GM12872 (cell line): ENCODE data around the gene DHRS1.

ENCODE experiments used
- TF ChIP-seq, protein P1 (sequence below): IDR thresholded peaks from 3 replicates; pipeline ENCODE4 v1.5.1; 2011; ENCODE audit warnings: low read depth, mild to moderate bottlenecking, low read length, moderate library complexity; ENCODE audit not compliant: insufficient read depth

The DHRS1 gene

GRCh38 chr14:24316597-24316950, 17.0 kb upstream of the DHRS1 start:
- TF ChIP-seq, protein P1, sequence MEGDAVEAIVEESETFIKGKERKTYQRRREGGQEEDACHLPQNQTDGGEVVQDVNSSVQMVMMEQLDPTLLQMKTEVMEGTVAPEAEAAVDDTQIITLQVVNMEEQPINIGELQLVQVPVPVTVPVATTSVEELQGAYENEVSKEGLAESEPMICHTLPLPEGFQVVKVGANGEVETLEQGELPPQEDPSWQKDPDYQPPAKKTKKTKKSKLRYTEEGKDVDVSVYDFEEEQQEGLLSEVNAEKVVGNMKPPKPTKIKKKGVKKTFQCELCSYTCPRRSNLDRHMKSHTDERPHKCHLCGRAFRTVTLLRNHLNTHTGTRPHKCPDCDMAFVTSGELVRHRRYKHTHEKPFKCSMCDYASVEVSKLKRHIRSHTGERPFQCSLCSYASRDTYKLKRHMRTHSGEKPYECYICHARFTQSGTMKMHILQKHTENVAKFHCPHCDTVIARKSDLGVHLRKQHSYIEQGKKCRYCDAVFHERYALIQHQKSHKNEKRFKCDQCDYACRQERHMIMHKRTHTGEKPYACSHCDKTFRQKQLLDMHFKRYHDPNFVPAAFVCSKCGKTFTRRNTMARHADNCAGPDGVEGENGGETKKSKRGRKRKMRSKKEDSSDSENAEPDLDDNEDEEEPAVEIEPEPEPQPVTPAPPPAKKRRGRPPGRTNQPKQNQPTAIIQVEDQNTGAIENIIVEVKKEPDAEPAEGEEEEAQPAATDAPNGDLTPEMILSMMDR: no peak

- TF ChIP-seq, protein P1: no peak
These were observed 16.4 kb upstream of the DHRS1 start for GRCh38 chr14:24315807-24316596.

DNA sequence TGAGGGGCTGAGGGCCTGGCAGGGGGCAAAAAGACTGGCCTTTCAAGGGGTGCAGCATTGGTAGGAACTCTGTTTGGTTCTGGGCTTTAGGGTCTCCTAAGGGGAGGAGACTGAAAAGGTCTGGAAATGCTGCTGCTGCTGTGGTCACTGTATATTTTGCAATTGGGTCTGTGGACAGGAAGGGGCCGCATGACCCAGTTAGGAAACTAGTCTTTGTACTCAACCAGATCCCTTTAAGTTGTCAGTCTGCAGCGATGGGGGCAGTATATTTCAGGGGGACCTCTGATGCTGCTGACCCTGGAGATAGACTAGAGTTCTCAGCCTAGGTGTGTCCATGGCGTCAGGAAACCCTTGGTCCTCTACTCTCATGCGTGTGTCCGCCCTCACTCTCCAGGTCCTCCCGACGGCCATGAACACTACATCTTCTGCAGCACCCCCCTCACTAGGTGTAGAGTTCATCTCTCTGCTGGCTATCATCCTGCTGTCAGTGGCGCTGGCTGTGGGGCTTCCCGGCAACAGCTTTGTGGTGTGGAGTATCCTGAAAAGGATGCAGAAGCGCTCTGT, 15.7 kb upstream of the DHRS1 start:
- TF ChIP-seq, protein P1: no peak

DNA sequence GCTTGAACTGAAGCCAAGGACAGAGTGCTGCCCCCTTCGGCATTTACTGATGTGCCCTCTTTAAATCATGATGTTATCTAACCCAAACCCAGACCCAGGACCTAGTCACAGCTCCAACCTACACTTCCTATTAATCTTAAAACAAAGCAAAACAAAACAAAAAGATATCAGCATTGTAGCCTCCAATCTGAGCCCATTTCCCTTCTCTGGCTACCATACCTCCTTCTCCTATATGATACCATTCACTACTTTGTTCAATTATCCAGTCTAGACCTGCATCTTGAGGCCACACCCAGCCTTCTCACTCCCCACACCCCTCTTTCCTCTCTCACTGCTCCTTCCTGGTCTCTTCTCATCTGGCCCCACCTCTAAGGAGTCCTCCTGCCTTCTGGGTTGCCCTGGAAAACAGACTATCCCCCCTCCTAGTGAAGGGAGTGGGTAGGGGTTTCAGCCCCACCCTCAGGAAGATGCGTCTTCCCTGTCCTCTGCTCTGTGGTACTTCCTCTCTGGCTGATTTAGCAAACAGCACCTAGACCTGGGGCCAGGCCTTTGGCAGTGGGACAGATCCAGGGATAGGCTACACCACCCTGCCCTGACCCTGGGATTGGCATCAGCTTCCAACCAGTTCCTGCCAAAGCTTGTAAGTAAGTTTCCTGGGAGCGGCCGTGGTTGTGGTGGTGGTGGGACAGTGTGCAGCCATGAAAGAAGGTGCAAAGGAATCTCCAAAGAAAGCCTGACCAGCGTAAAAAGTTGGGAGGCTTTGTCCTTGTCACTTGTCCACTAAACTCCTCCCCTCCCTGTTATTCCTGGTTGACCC, 15.0 kb upstream of the DHRS1 start:
- TF ChIP-seq, protein P1: no peak

DNA sequence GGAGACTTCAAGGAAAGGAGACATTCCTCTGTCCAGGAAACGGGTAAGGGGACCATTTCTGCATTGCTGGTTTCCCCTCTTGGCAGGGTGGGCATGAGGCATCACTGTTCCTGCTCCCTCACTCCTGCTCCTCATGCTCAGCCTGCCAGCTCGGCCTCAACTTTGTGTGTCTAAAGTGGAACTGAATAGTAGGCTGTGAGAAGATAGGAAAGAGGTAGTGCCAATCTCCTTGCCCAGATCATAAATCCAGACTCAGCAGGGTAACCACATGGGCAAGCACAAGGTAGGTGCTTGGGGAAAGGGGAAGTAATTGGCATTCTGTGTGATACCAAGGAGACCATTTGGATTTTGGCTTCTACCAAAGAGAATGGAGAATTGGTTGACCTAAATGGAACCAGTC, 14.3 kb upstream of the DHRS1 start:
- TF ChIP-seq, protein P1: no peak

GRCh38 chr14:24312736-24313507, 13.3 kb upstream of the DHRS1 start:
- TF ChIP-seq, protein P1: no peak
